Panc1 (cell line): ENCODE measurements around the gene COL16A1. TPM values are rescaled to one million over a fixed set of nuclear protein-coding genes. Genes with fewer than 3 reads are reported as not detected.

Source experiments
- ATAC-seq: fragments of 200-7000 bp; cut with Tn5 transposase; 2 replicates; pipeline ENCODE4 v1.9.1; 2020; ENCODE audit warnings: mild to moderate bottlenecking, moderate library complexity
- BruUV-seq: library from RNA; stranded (reverse); fragments of 400-500 nt; replicated peaks from 2 replicates; lab custom pipeline; 2021; lab: Mats Ljungman, UMichigan
- CTCF ChIA-PET: fragments of 300-600 bp; sonication (Branson Sonifier 250); formaldehyde crosslinking; loops from one replicate; lab custom pipeline; 2022; ENCODE audit warnings: antibody characterized with exemption; lab: Charles Lee
- POLR2A ChIA-PET: fragments of 300-600 bp; sonication (Branson Sonifier 250); formaldehyde crosslinking; loops from one replicate; lab custom pipeline; 2022; ENCODE audit warnings: antibody characterized with exemption; lab: Charles Lee
- DNase-seq: peaks from one replicate; pipeline ENCODE4 v3.0.0-alpha.2; 2010; ENCODE audit warnings: low read depth, low spot score
- H3K27ac ChIP-seq: 2 replicates; pipeline ENCODE4 v1.5.1; 2011; ENCODE audit warnings: mild to moderate bottlenecking, low read length, inconsistent platforms
- H3K27me3 ChIP-seq: fragments of 200-500 bp; sonication (Bioruptor generic); 2 replicates; pipeline ENCODE4 v1.6.0; 2014; ENCODE audit warnings: low read length, inconsistent platforms; ENCODE audit not compliant: control insufficient read depth, insufficient read depth
- H3K36me3 ChIP-seq: fragments of 200-500 bp; sonication (Bioruptor generic); 2 replicates; pipeline ENCODE4 v1.5.1; 2014; ENCODE audit warnings: inconsistent platforms, mild to moderate bottlenecking, low read length, moderate library complexity; ENCODE audit not compliant: control insufficient read depth, insufficient read depth
- H3K4me1 ChIP-seq: 2 replicates; pipeline ENCODE4 v1.5.1; 2011; ENCODE audit warnings: inconsistent platforms, mild to moderate bottlenecking, low read length, moderate library complexity; ENCODE audit not compliant: control insufficient read depth, insufficient read depth
- H3K4me3 ChIP-seq, 2 experiments: 2 replicates each; pipeline ENCODE4 v1.5.1; 2011 to 2012; ENCODE audit warnings: low read depth in 2 of 2, low read length in 2 of 2, mild to moderate bottlenecking in 2 of 2, inconsistent platforms in 1 of 2, moderate library complexity in 1 of 2
- H3K9me3 ChIP-seq: fragments of 200-500 bp; sonication (Bioruptor generic); 2 replicates; pipeline ENCODE4 v1.5.1; 2014; ENCODE audit warnings: low read depth, mild to moderate bottlenecking, inconsistent platforms, low read length, moderate library complexity; ENCODE audit not compliant: control insufficient read depth, insufficient read depth
- POLR2AphosphoS5 ChIP-seq: IDR thresholded peaks from 2 replicates; pipeline ENCODE4 v1.6.1; 2012; ENCODE audit warnings: mild to moderate bottlenecking, low read depth, low read length, moderate library complexity
- SIN3A ChIP-seq: IDR thresholded peaks from 2 replicates; pipeline ENCODE4 v1.6.1; 2012; ENCODE audit warnings: low read depth, mild to moderate bottlenecking, low read length, moderate library complexity, borderline replicate concordance; ENCODE audit not compliant: insufficient read depth
- TCF7L2 ChIP-seq: IDR thresholded peaks from 2 replicates; pipeline ENCODE4 v1.6.1; 2011; ENCODE audit warnings: mild to moderate bottlenecking, low read depth, low read length, inconsistent platforms
- in situ Hi-C: cut with HindIII; loops from 2 replicates; pipeline ENCODE4 v1.10.0; 2016; ENCODE audit warnings: low sequenced_read_pairs, low pct_unique_long_range_greater_than_20kb
- intact Hi-C: fragments of 100-400 bp; cut with micrococcal nuclease; formaldehyde crosslinking; loops from one replicate; pipeline ENCODE4 v1.10.0; 2022; ENCODE audit not compliant: unreplicated experiment
- total RNA-seq: library from RNA; stranded (reverse); gene quantifications from one replicate; pipeline ENCODE4 v1.2.1, GENCODE V29; 2021; ENCODE audit not compliant: unreplicated experiment
- TF ChIP-seq, protein P1 (sequence below): fragments of 450-650 bp; IDR thresholded peaks from 2 replicates; pipeline ENCODE4 v1.5.1; 2017; ENCODE audit warnings: mild to moderate bottlenecking
- TF ChIP-seq, protein P2 (sequence below), 2 experiments: IDR thresholded peaks; 2 replicates each; pipeline ENCODE4 v1.6.1; 2011 to 2012; ENCODE audit warnings: low read depth in 2 of 2, control low read depth in 1 of 2, low read length in 1 of 2, mild to moderate bottlenecking in 1 of 2, moderate library complexity in 1 of 2; ENCODE audit not compliant: insufficient read depth in 1 of 2

The COL16A1 gene
- total RNA-seq, 1 experiment from 2014 or later, result 7.6 TPM

- in situ Hi-C loops, result no loop called here
- CTCF ChIA-PET, result interaction anchor here (1.3 kb wide), 1 partner anchor 12 kb away, joined by 3 read pairs; no protein-coding TSS in a partner anchor
- H3K36me3 ChIP-seq, result no peaks in the 10 kb centered on the region
These were observed 23.4 kb upstream of the COL16A1 start for GRCh38 chr1:31727195-31727594.

DNA sequence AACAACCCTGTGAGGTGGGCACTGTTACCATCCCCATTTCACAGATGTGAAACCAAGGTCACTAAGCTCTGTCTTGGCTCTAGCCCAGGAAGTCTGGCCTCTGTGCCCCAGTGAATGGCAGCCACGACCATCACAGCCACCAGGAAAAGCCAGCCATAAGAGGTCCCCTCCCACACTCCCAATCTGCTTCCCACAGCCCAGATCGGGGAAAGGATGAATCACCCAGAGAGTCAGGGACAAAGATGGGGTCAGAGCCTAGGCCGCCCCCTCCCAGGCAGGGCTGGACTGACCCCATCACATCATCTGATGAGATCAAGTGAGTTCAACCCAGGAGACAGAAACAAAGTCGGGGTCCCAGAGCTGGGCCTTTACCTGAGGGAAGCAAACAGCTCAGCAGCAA lies 22.9 kb upstream of the COL16A1 start:
- intact Hi-C loops (no loop called here), in situ Hi-C loops (no loop called here)
- no peak overlapping the region for H3K4me3 ChIP-seq
- no peaks in the 10 kb centered on the region for H3K27me3 ChIP-seq
- CTCF ChIA-PET, result interaction anchor here (1.3 kb wide), 1 partner anchor 11 kb away, joined by 3 read pairs; no protein-coding TSS in a partner anchor
- ATAC-seq, result no peak
- no peaks in the 10 kb centered on the region for H3K4me1 ChIP-seq
- TF ChIP-seq, protein P1, sequence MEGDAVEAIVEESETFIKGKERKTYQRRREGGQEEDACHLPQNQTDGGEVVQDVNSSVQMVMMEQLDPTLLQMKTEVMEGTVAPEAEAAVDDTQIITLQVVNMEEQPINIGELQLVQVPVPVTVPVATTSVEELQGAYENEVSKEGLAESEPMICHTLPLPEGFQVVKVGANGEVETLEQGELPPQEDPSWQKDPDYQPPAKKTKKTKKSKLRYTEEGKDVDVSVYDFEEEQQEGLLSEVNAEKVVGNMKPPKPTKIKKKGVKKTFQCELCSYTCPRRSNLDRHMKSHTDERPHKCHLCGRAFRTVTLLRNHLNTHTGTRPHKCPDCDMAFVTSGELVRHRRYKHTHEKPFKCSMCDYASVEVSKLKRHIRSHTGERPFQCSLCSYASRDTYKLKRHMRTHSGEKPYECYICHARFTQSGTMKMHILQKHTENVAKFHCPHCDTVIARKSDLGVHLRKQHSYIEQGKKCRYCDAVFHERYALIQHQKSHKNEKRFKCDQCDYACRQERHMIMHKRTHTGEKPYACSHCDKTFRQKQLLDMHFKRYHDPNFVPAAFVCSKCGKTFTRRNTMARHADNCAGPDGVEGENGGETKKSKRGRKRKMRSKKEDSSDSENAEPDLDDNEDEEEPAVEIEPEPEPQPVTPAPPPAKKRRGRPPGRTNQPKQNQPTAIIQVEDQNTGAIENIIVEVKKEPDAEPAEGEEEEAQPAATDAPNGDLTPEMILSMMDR, result no peak
- TF ChIP-seq TCF7L2 (no peak), SIN3A (no peak), POLR2AphosphoS5 (no peak)
- TF ChIP-seq, protein P2, sequence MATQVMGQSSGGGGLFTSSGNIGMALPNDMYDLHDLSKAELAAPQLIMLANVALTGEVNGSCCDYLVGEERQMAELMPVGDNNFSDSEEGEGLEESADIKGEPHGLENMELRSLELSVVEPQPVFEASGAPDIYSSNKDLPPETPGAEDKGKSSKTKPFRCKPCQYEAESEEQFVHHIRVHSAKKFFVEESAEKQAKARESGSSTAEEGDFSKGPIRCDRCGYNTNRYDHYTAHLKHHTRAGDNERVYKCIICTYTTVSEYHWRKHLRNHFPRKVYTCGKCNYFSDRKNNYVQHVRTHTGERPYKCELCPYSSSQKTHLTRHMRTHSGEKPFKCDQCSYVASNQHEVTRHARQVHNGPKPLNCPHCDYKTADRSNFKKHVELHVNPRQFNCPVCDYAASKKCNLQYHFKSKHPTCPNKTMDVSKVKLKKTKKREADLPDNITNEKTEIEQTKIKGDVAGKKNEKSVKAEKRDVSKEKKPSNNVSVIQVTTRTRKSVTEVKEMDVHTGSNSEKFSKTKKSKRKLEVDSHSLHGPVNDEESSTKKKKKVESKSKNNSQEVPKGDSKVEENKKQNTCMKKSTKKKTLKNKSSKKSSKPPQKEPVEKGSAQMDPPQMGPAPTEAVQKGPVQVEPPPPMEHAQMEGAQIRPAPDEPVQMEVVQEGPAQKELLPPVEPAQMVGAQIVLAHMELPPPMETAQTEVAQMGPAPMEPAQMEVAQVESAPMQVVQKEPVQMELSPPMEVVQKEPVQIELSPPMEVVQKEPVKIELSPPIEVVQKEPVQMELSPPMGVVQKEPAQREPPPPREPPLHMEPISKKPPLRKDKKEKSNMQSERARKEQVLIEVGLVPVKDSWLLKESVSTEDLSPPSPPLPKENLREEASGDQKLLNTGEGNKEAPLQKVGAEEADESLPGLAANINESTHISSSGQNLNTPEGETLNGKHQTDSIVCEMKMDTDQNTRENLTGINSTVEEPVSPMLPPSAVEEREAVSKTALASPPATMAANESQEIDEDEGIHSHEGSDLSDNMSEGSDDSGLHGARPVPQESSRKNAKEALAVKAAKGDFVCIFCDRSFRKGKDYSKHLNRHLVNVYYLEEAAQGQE (IDR thresholded peaks at IDR 0.05; ENCODE audit: insufficient read depth in 1 of 2, low read depth in 2 of 2, low read length in 1 of 2), result no peak
- no peaks in the 10 kb centered on the region for H3K36me3 ChIP-seq
- H3K27ac ChIP-seq, result no peak overlapping the region
- no TSS peak for BruUV-seq
- no peaks in the 10 kb centered on the region for H3K9me3 ChIP-seq
- POLR2A ChIA-PET, result interaction anchor here (0.6 kb wide), 1 partner anchor 19 kb away, joined by 3 read pairs; no protein-coding TSS in a partner anchor
- DNase-seq, result no peak

More at GRCh38 chr1:31727195-31727594, 23.4 kb upstream of the COL16A1 start:
- Histone ChIP-seq H3K4me3 (no peak overlapping the region), H3K27ac (no peak overlapping the region), H3K4me1 (no peaks in the 10 kb centered on the region), H3K9me3 (no peaks in the 10 kb centered on the region), H3K27me3 (no peaks in the 10 kb centered on the region)
- ATAC-seq (no peak), DNase-seq (no peak)
- intact Hi-C loops, result no loop called here
- BruUV-seq, result no TSS peak
- TF ChIP-seq TCF7L2, result no peak
- TF ChIP-seq, protein P1, result no peak
- no peak for TF ChIP-seq SIN3A
- no peak for TF ChIP-seq POLR2AphosphoS5
- TF ChIP-seq, protein P2 (IDR thresholded peaks at IDR 0.05; ENCODE audit: insufficient read depth in 1 of 2, low read depth in 2 of 2, low read length in 1 of 2), result no peak
- POLR2A ChIA-PET, result interaction anchor here (0.6 kb wide), 1 partner anchor 19 kb away, joined by 3 read pairs; no protein-coding TSS in a partner anchor
